GM06990 (cell line): ENCODE data around the gene APBB1.
"Not testable (repeated sequence)": the region's sequence is repeated elsewhere in the genome, so short reads cannot be mapped to it uniquely, and the experiment has no call there.

Source experiments
- DNase-seq: peaks from one replicate; pipeline ENCODE4 v3.0.0-alpha.2; 2011; ENCODE audit not compliant: insufficient read length; ENCODE audit errors: extremely low read depth
- H3K27me3 ChIP-seq: replicated peaks from 2 replicates; pipeline ENCODE4 v1.6.0; 2011; ENCODE audit warnings: low read length; ENCODE audit not compliant: control insufficient read depth, insufficient read depth
- H3K36me3 ChIP-seq: 2 replicates; pipeline ENCODE4 v1.5.1; 2011; ENCODE audit warnings: low read length; ENCODE audit not compliant: control insufficient read depth, insufficient read depth
- H3K4me3 ChIP-seq: replicated peaks from 2 replicates; pipeline ENCODE4 v1.5.1; 2011; ENCODE audit warnings: low read depth, mild to moderate bottlenecking, control low read depth, low read length
- CTCF ChIP-seq: IDR thresholded peaks from 2 replicates; pipeline ENCODE4 v1.5.1; 2011; ENCODE audit warnings: low read length, control low read depth, mild to moderate bottlenecking, inconsistent platforms; ENCODE audit not compliant: insufficient read depth, poor library complexity, severe bottlenecking

Gene APBB1

DNA sequence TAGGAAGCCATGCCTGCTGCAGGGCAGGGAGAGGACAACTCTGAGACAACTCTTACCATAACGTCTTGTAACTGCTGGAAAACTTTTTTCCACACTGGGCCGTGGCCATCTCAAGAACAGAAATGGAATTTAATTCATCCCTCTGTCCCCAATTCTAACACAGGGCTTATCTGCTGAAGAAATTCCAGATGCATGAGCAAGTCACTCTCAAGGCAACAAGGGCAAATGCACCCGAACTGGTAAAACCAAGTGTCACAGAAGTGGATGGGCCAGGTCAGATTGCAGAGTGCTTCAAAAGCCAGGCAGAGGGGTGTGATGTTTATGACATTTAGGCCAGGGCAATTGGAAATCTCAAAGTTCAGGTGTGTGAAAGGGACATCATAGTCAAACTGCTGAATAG lies 21.3 kb downstream of the APBB1 start:
- no peak overlapping the region for H3K4me3 ChIP-seq
- no peak for DNase-seq
- no peak for TF ChIP-seq CTCF
- H3K36me3 ChIP-seq, result no peaks in the 10 kb centered on the region; the same call in 1 of the 2 replicates
- H3K27me3 ChIP-seq, result no peaks in the 10 kb centered on the region

DNA sequence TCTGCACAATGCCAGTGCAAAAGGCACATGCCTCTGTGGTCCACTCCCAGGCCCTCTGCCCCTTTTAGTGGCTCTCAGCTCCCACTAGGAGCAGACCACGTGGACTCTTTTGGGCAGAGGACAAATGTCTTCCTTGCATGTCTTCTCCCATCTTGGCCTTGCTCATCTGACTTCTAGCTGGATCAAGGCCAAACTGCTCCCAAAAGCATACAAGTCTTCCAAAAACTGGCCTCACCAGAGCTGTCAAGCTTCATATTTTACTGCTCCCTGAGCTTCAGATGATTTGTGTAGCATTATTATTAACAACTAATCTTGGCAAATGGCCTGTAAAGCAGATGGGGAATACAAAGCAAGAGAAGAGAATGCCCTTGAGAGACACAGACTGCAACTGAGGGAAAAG lies 21.7 kb downstream of the APBB1 start:
- Histone ChIP-seq H3K36me3 (no peaks in the 10 kb centered on the region; the same call in 1 of the 2 replicates), H3K4me3 (no peak overlapping the region), H3K27me3 (no peaks in the 10 kb centered on the region)
- no peak for DNase-seq
- TF ChIP-seq CTCF, result no peak

GRCh38 chr11:6395470-6396060 lies 23.3 kb downstream of the APBB1 start:
- Histone ChIP-seq H3K27me3 (no peaks in the 10 kb centered on the region), H3K36me3 (no peaks in the 10 kb centered on the region; the same call in 1 of the 2 replicates), H3K4me3 (no peak overlapping the region)
- TF ChIP-seq CTCF, result no peak
- DNase-seq, result no peak

DNA sequence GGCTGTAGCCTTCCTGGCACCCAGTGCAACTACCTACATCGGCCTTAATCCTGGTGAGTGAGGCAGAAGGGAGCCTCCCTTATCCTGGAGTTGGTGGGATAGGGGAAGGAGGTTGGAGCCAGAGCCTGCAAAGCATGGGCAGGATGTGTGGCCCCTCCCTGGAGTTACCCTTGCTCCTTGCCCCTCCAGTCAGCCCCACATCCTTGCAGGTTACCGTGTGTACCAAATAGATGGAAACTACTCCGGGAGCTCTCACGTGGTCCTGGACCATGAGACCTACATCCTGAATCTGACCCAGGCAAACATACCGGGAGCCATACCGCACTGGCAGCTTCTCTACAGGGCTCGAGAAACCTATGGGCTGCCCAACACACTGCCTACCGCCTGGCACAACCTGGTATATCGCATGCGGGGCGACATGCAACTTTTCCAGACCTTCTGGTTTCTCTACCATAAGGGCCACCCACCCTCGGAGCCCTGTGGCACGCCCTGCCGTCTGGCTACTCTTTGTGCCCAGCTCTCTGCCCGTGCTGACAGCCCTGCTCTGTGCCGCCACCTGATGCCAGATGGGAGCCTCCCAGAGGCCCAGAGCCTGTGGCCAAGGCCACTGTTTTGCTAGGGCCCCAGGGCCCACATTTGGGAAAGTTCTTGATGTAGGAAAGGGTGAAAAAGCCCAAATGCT lies 24.8 kb downstream of the APBB1 start:
- Histone ChIP-seq H3K27me3 (no peaks in the 10 kb centered on the region), H3K4me3 (no peak overlapping the region), H3K36me3 (no peaks in the 10 kb centered on the region; the same call in 1 of the 2 replicates)
- no peak for TF ChIP-seq CTCF
- no peak for DNase-seq

GRCh38 chr11:6392251-6392650 lies 26.6 kb downstream of the APBB1 start:
- DNase-seq, H3K4me3 ChIP-seq, H3K27me3 ChIP-seq: not testable (repeated sequence)

GRCh38 chr11:6391537-6392134 lies 27.3 kb downstream of the APBB1 start:
- H3K36me3 ChIP-seq, result no peaks in the 10 kb centered on the region; the same call in 1 of the 2 replicates
- no peak for TF ChIP-seq CTCF
- no peak overlapping the region; the same call in 1 of the 2 replicates for H3K4me3 ChIP-seq
- DNase-seq, result no peak
- no peaks in the 10 kb centered on the region for H3K27me3 ChIP-seq

More at GRCh38 chr11:6392251-6392650, 26.6 kb downstream of the APBB1 start:
- not testable (repeated sequence) for H3K36me3 ChIP-seq
